Upper lobe of left lung (tissue), 6 donors: ENCODE measurements around the gene CBX2. TPM values are rescaled to one million over a fixed set of nuclear protein-coding genes. Genes with fewer than 3 reads are reported as not detected.

Experiments used
- ATAC-seq, 2 donors: fragments of 200-7000 bp; cut with Tn5 transposase; one replicate each; pipeline ENCODE4 v1.9.1; 2022; ENCODE audit warnings: mild to moderate bottlenecking in 2 of 2, moderate library complexity in 2 of 2; ENCODE audit not compliant: low FRiP score in 2 of 2
- DNase-seq, 2 donors: peaks; one replicate each; pipeline ENCODE4 v3.0.0-alpha.2; 2019 to 2020
- H3K27ac ChIP-seq, 4 donors: fragments of 200-600 bp; sonication (generic); one replicate each; pipeline ENCODE4 v1.5.1; 2016 to 2019
- H3K27me3 ChIP-seq, 4 donors: fragments of 200-600 bp; sonication (generic); one replicate each; pipeline ENCODE4 v1.5.1; 2017 to 2019
- H3K36me3 ChIP-seq, 4 donors: fragments of 200-600 bp; sonication (generic); one replicate each; pipeline ENCODE4 v1.5.1; 2016 to 2019
- H3K4me1 ChIP-seq, 4 donors: fragments of 200-600 bp; sonication (generic); one replicate each; pipeline ENCODE4 v1.5.1; 2018 to 2019
- H3K4me3 ChIP-seq, 4 donors: fragments of 200-600 bp; sonication (generic); one replicate each; pipeline ENCODE4 v1.5.1; 2017 to 2019; ENCODE audit warnings: mild to moderate bottlenecking in 2 of 4, moderate library complexity in 1 of 4
- H3K9me3 ChIP-seq, 4 donors: fragments of 200-600 bp; sonication (generic); one replicate each; pipeline ENCODE4 v1.5.1; 2018 to 2019
- CTCF ChIP-seq, 6 experiments: fragments of 450-650 bp in 4 of 6; fragments of 200-600 bp in 2 of 6; sonication (generic) in 2 of 6; IDR thresholded peaks; one replicate each; pipeline ENCODE4 v1.5.1; 2016 to 2019; ENCODE audit warnings: antibody characterized with exemption in 6 of 6
- EP300 ChIP-seq, 4 donors: sonication (generic); formaldehyde crosslinking; IDR thresholded peaks; one replicate each; pipeline ENCODE4 v1.5.1; 2017; ENCODE audit warnings: antibody characterized with exemption in 4 of 4, control low read depth in 2 of 4
- POLR2A ChIP-seq, 4 donors: fragments of 450-650 bp; IDR thresholded peaks; one replicate each; pipeline ENCODE4 v1.5.1; 2016 to 2017; ENCODE audit warnings: antibody characterized with exemption in 4 of 4, mild to moderate bottlenecking in 2 of 4
- POLR2AphosphoS5 ChIP-seq, 2 donors: sonication (generic); formaldehyde crosslinking; IDR thresholded peaks; one replicate each; pipeline ENCODE4 v1.5.1; 2017; ENCODE audit warnings: antibody characterized with exemption in 2 of 2
- WGBS, 2 donors: methylation state at CpG; one replicate each; pipeline ENCODE4 v1.1.5; 2017 to 2018; 5-methylcytosine and 5-hydroxymethylcytosine counted together
- total RNA-seq, 6 donors: library from RNA; depleted of rRNA in 4 of 6; stranded (reverse); fragments of >200 nt in 4 of 6; gene quantifications; one replicate each; pipeline versions ENCODE4 v1.1.0 to v1.2.1, GENCODE V29; 2016 to 2021
- donor health status: DM: no; HTN: no; CAD: no; lungs with moderate emphysema.
- donor health status: DM: no; HTN: yes; CAD: no; lungs with severe emphysema.

Gene CBX2
- total RNA-seq, 6 donors from 2014 or later: 0.89 to 4.7 (median 1.5) TPM

GRCh38 chr17:79809530-79810129, 31.7 kb downstream of the CBX2 start:
- Histone ChIP-seq H3K36me3 (no peaks in the 10 kb centered on the region), H3K27ac (no peak overlapping the region), H3K4me3 (peak overlapping the region in 1 of 4 donors; percentile 3), H3K9me3 (peaks cover 0 to 4% (median 0%) of the 10 kb centered on the region in 4 donors), H3K4me1 (peaks cover 44 to 53% (median 50%) of the 10 kb centered on the region in 4 donors), H3K27me3 (peaks cover 7 to 98% (median 81%) of the 10 kb centered on the region in 4 donors)
- ATAC-seq: no peak
- 1 to 3% methylated on average over 17 to 32 of the region's 40 CpGs for WGBS, 2 donors
- TF ChIP-seq POLR2A (IDR thresholded peaks at IDR 0.05) (no peak), EP300 (IDR thresholded peaks at IDR 0.05) (no peak), POLR2AphosphoS5 (IDR thresholded peaks at IDR 0.05) (no peak), CTCF (IDR thresholded peaks at IDR 0.05) (no peak)
- peak in 1 of 2 donors; percentile 79 for DNase-seq

GRCh38 chr17:79810130-79811010, 32.4 kb downstream of the CBX2 start:
- ATAC-seq: peak in 1 of 2 donors; percentile 84
- DNase-seq: peak; percentile 73 to 94
- H3K27me3 ChIP-seq: peaks cover 8 to 98% (median 83%) of the 10 kb centered on the region in 4 donors
- TF ChIP-seq EP300 (IDR thresholded peaks at IDR 0.05) (no peak), POLR2AphosphoS5 (IDR thresholded peaks at IDR 0.05) (no peak), POLR2A (IDR thresholded peaks at IDR 0.05) (no peak), CTCF (IDR thresholded peaks at IDR 0.05) (no peak)
- 1 to 2% methylated on average over 42 to 56 of the region's 79 CpGs for WGBS, 2 donors
- H3K4me3 ChIP-seq: peak overlapping the region in 2 of 4 donors; percentile 3 to 8
- H3K9me3 ChIP-seq: peaks cover 0 to 4% (median 0%) of the 10 kb centered on the region in 4 donors
- peaks cover 52 to 60% (median 57%) of the 10 kb centered on the region in 4 donors for H3K4me1 ChIP-seq
- H3K27ac ChIP-seq: no peak overlapping the region
- no peaks in the 10 kb centered on the region for H3K36me3 ChIP-seq

- Histone ChIP-seq H3K4me1 (peaks cover 55 to 65% (median 59%) of the 10 kb centered on the region in 4 donors), H3K9me3 (peaks cover 0 to 4% (median 0%) of the 10 kb centered on the region in 4 donors), H3K27me3 (peaks cover 8 to 99% (median 83%) of the 10 kb centered on the region in 4 donors), H3K36me3 (no peaks in the 10 kb centered on the region), H3K4me3 (no peak overlapping the region), H3K27ac (no peak overlapping the region)
- WGBS, 2 donors: 4 to 6% methylated on average over 35 to 37 of the region's 66 CpGs
- ATAC-seq (peak in 1 of 2 donors; percentile 12), DNase-seq (peak in 1 of 2 donors; percentile 84)
- TF ChIP-seq POLR2AphosphoS5 (IDR thresholded peaks at IDR 0.05) (no peak), EP300 (IDR thresholded peaks at IDR 0.05) (no peak), POLR2A (IDR thresholded peaks at IDR 0.05) (no peak), CTCF (IDR thresholded peaks at IDR 0.05) (peak; percentile 32 to 68 (median 60))
Measured at GRCh38 chr17:79811011-79811867, 33.3 kb downstream of the CBX2 start.

GRCh38 chr17:79811868-79812352, 34.0 kb downstream of the CBX2 start:
- WGBS, 2 donors: 5 to 12% methylated on average over 19 to 20 of the region's 20 CpGs
- H3K27ac ChIP-seq: no peak overlapping the region

More at GRCh38 chr17:79811868-79812352, 34.0 kb downstream of the CBX2 start:
- DNase-seq (no peak), ATAC-seq (no peak)
- Histone ChIP-seq H3K4me1 (peaks cover 55 to 65% (median 59%) of the 10 kb centered on the region in 4 donors), H3K4me3 (no peak overlapping the region), H3K36me3 (no peaks in the 10 kb centered on the region), H3K9me3 (peaks cover 0 to 4% (median 0%) of the 10 kb centered on the region in 4 donors), H3K27me3 (peaks cover 8 to 93% (median 78%) of the 10 kb centered on the region in 4 donors)
- TF ChIP-seq POLR2AphosphoS5 (IDR thresholded peaks at IDR 0.05) (no peak), POLR2A (IDR thresholded peaks at IDR 0.05) (no peak), EP300 (IDR thresholded peaks at IDR 0.05) (no peak), CTCF (IDR thresholded peaks at IDR 0.05) (no peak)
